HG03354 (cell line): ENCODE data around the gene MARVELD2.

Source experiments
- ATAC-seq: cut with Tn5 transposase; IDR thresholded peaks from one replicate; pipeline ENCODE4 v1.9.1; 2021; ENCODE audit warnings: mild to moderate bottlenecking; ENCODE audit not compliant: unreplicated experiment, poor library complexity, severe bottlenecking

Gene MARVELD2

GRCh38 chr5:69491027-69491426 is 76.1 kb downstream of the MARVELD2 start:
- ATAC-seq: no peak

- ATAC-seq: no peak
These were observed 77.0 kb downstream of the MARVELD2 start for GRCh38 chr5:69491838-69492390.

GRCh38 chr5:69492391-69492922 is 77.5 kb downstream of the MARVELD2 start, which contains the start of gene OCLN:
Gene OCLN (plus strand): TSS chr5:69492790. CDS start chr5:69504245, 11,455 bp downstream.
- ATAC-seq: peak; percentile 36

- peak; percentile 52 for ATAC-seq
These were observed 78.0 kb downstream of the MARVELD2 start for GRCh38 chr5:69492923-69493395.

GRCh38 chr5:69493396-69494133 is 78.6 kb downstream of the MARVELD2 start:
- no peak for ATAC-seq
